ENCODE measurements around the gene LYPD3. TPM values are rescaled to one million over a fixed set of nuclear protein-coding genes. Genes with fewer than 3 reads are reported as not detected.
"Not testable (repeated sequence)": the region's sequence is repeated elsewhere in the genome, so short reads cannot be mapped to it uniquely, and the experiment has no call there.

LYPD3 gene
- total and polyA plus RNA-seq, 4 donors, result 0.20 to 2.1 (median 1.2) TPM

- Histone ChIP-seq H3K9me3 (ENCODE audit: control insufficient read depth, insufficient read depth, low read length) (no peaks in the 10 kb centered on the region), H3K4me3 (ENCODE audit: low read depth, low read length) (no peak overlapping the region), H3K36me3 (ENCODE audit: control insufficient read depth, insufficient read depth, low read length) (no peaks in the 10 kb centered on the region), H3K27me3 (ENCODE audit: control insufficient read depth, insufficient read depth, low read length) (no peaks in the 10 kb centered on the region), H3K4me1 (ENCODE audit: control insufficient read depth, insufficient read depth, low read length) (no peaks in the 10 kb centered on the region), H3K27ac (ENCODE audit: low read depth, low read length) (no peak overlapping the region)
- WGBS (ENCODE audit: insufficient coverage), result 98% methylated on average over 6 of the region's 14 CpGs
- DNase-seq (ENCODE audit: low read depth in 4 of 6, low spot score in 6 of 6), result no peak
These were observed 26.2 kb downstream of the LYPD3 start for GRCh38 chr19:43439032-43439708.

GRCh38 chr19:43438291-43439031 lies 26.9 kb downstream of the LYPD3 start:
- Histone ChIP-seq H3K27me3 (ENCODE audit: control insufficient read depth, insufficient read depth, low read length) (no peaks in the 10 kb centered on the region), H3K36me3 (ENCODE audit: control insufficient read depth, insufficient read depth, low read length) (no peaks in the 10 kb centered on the region), H3K4me3 (ENCODE audit: low read depth, low read length) (no peak overlapping the region), H3K4me1 (ENCODE audit: control insufficient read depth, insufficient read depth, low read length) (no peaks in the 10 kb centered on the region), H3K9me3 (ENCODE audit: control insufficient read depth, insufficient read depth, low read length) (no peaks in the 10 kb centered on the region), H3K27ac (ENCODE audit: low read depth, low read length) (no peak overlapping the region)
- DNase-seq (ENCODE audit: low read depth in 4 of 6, low spot score in 6 of 6), result peak in 1 of 6 donors; percentile 70
- WGBS (ENCODE audit: insufficient coverage), result 69% methylated on average over 6 of the region's 9 CpGs

GRCh38 chr19:43437712-43438111 lies 27.7 kb downstream of the LYPD3 start:
- Histone ChIP-seq H3K27me3 (ENCODE audit: control insufficient read depth, insufficient read depth, low read length) (no peaks in the 10 kb centered on the region), H3K9me3 (ENCODE audit: control insufficient read depth, insufficient read depth, low read length) (no peaks in the 10 kb centered on the region), H3K27ac (ENCODE audit: low read depth, low read length) (no peak overlapping the region), H3K4me1 (ENCODE audit: control insufficient read depth, insufficient read depth, low read length) (no peaks in the 10 kb centered on the region), H3K36me3 (ENCODE audit: control insufficient read depth, insufficient read depth, low read length) (no peaks in the 10 kb centered on the region), H3K4me3 (ENCODE audit: low read depth, low read length) (no peak overlapping the region)
- whole genome bisulfite sequencing (ENCODE audit: insufficient coverage), result 93% methylated on average over 6 of the region's 6 CpGs
- DNase-seq (ENCODE audit: low read depth in 4 of 6, low spot score in 6 of 6), result no peak

- not testable (repeated sequence) for H3K36me3 ChIP-seq (ENCODE audit: control insufficient read depth, insufficient read depth, low read length); DNase-seq (ENCODE audit: low read depth in 4 of 6, low spot score in 6 of 6); H3K4me3 ChIP-seq (ENCODE audit: low read depth, low read length); H3K4me1 ChIP-seq (ENCODE audit: control insufficient read depth, insufficient read depth, low read length); H3K9me3 ChIP-seq (ENCODE audit: control insufficient read depth, insufficient read depth, low read length); H3K27me3 ChIP-seq (ENCODE audit: control insufficient read depth, insufficient read depth, low read length); H3K27ac ChIP-seq (ENCODE audit: low read depth, low read length)
- WGBS (ENCODE audit: insufficient coverage), result no CpG with 5 or more reads among the region's 11 CpGs
These were observed 28.1 kb downstream of the LYPD3 start for GRCh38 chr19:43437284-43437683.

- no peak for DNase-seq (ENCODE audit: low read depth in 4 of 6, low spot score in 6 of 6)
- Histone ChIP-seq H3K27ac (ENCODE audit: low read depth, low read length) (no peak overlapping the region), H3K27me3 (ENCODE audit: control insufficient read depth, insufficient read depth, low read length) (no peaks in the 10 kb centered on the region), H3K36me3 (ENCODE audit: control insufficient read depth, insufficient read depth, low read length) (no peaks in the 10 kb centered on the region), H3K4me1 (ENCODE audit: control insufficient read depth, insufficient read depth, low read length) (no peaks in the 10 kb centered on the region), H3K9me3 (ENCODE audit: control insufficient read depth, insufficient read depth, low read length) (no peaks in the 10 kb centered on the region), H3K4me3 (ENCODE audit: low read depth, low read length) (no peak overlapping the region)
- WGBS (ENCODE audit: insufficient coverage), result 92% methylated on average over 3 of the region's 3 CpGs
These were observed 29.6 kb downstream of the LYPD3 start for GRCh38 chr19:43435775-43436174.

- no peak for DNase-seq (ENCODE audit: low read depth in 4 of 6, low spot score in 6 of 6)
These were observed 31.7 kb downstream of the LYPD3 start for GRCh38 chr19:43433689-43434088.

GRCh38 chr19:43433358-43433673 lies 32.1 kb downstream of the LYPD3 start:
- Histone ChIP-seq H3K4me3 (ENCODE audit: low read depth, low read length) (no peak overlapping the region), H3K27me3 (ENCODE audit: control insufficient read depth, insufficient read depth, low read length) (no peaks in the 10 kb centered on the region), H3K36me3 (ENCODE audit: control insufficient read depth, insufficient read depth, low read length) (no peaks in the 10 kb centered on the region), H3K9me3 (ENCODE audit: control insufficient read depth, insufficient read depth, low read length) (no peaks in the 10 kb centered on the region), H3K27ac (ENCODE audit: low read depth, low read length) (no peak overlapping the region), H3K4me1 (ENCODE audit: control insufficient read depth, insufficient read depth, low read length) (no peaks in the 10 kb centered on the region)
- WGBS (ENCODE audit: insufficient coverage), result 100% methylated on average over 1 of the region's 2 CpGs
- DNase-seq (ENCODE audit: low read depth in 4 of 6, low spot score in 6 of 6), result no peak

More at GRCh38 chr19:43433689-43434088, 31.7 kb downstream of the LYPD3 start:
- H3K4me3 ChIP-seq (ENCODE audit: low read depth, low read length), result no peak overlapping the region
- no peaks in the 10 kb centered on the region for H3K4me1 ChIP-seq (ENCODE audit: control insufficient read depth, insufficient read depth, low read length)
- no peak overlapping the region for H3K27ac ChIP-seq (ENCODE audit: low read depth, low read length)
- no peaks in the 10 kb centered on the region for H3K9me3 ChIP-seq (ENCODE audit: control insufficient read depth, insufficient read depth, low read length)
- no peaks in the 10 kb centered on the region for H3K36me3 ChIP-seq (ENCODE audit: control insufficient read depth, insufficient read depth, low read length)
- H3K27me3 ChIP-seq (ENCODE audit: control insufficient read depth, insufficient read depth, low read length), result no peaks in the 10 kb centered on the region
- 67% methylated on average over 3 of the region's 6 CpGs for WGBS (ENCODE audit: insufficient coverage)

GRCh38 chr19:43430976-43431375 lies 34.4 kb downstream of the LYPD3 start:
- Histone ChIP-seq H3K4me3 (ENCODE audit: low read depth, low read length) (no peak overlapping the region), H3K4me1 (ENCODE audit: control insufficient read depth, insufficient read depth, low read length) (no peaks in the 10 kb centered on the region), H3K27ac (ENCODE audit: low read depth, low read length) (no peak overlapping the region), H3K27me3 (ENCODE audit: control insufficient read depth, insufficient read depth, low read length) (no peaks in the 10 kb centered on the region), H3K36me3 (ENCODE audit: control insufficient read depth, insufficient read depth, low read length) (no peaks in the 10 kb centered on the region), H3K9me3 (ENCODE audit: control insufficient read depth, insufficient read depth, low read length) (no peaks in the 10 kb centered on the region)
- WGBS (ENCODE audit: insufficient coverage), result 83% methylated on average over 8 of the region's 9 CpGs
- no peak for DNase-seq (ENCODE audit: low read depth in 4 of 6, low spot score in 6 of 6)

- H3K4me3 ChIP-seq (ENCODE audit: low read depth, low read length), result no peak overlapping the region
These were observed 35.2 kb downstream of the LYPD3 start for GRCh38 chr19:43430142-43430710.

GRCh38 chr19:43429395-43429794 lies 36.0 kb downstream of the LYPD3 start:
- 61% methylated on average over 3 of the region's 7 CpGs for WGBS (ENCODE audit: insufficient coverage)
- H3K9me3 ChIP-seq (ENCODE audit: control insufficient read depth, insufficient read depth, low read length), result no peaks in the 10 kb centered on the region

More at GRCh38 chr19:43430142-43430710, 35.2 kb downstream of the LYPD3 start:
- Histone ChIP-seq H3K36me3 (ENCODE audit: control insufficient read depth, insufficient read depth, low read length) (no peaks in the 10 kb centered on the region), H3K9me3 (ENCODE audit: control insufficient read depth, insufficient read depth, low read length) (no peaks in the 10 kb centered on the region), H3K27ac (ENCODE audit: low read depth, low read length) (no peak overlapping the region), H3K27me3 (ENCODE audit: control insufficient read depth, insufficient read depth, low read length) (no peaks in the 10 kb centered on the region), H3K4me1 (ENCODE audit: control insufficient read depth, insufficient read depth, low read length) (no peaks in the 10 kb centered on the region)
- WGBS (ENCODE audit: insufficient coverage), result 42% methylated on average over 4 of the region's 6 CpGs
- no peak for DNase-seq (ENCODE audit: low read depth in 4 of 6, low spot score in 6 of 6)

More at GRCh38 chr19:43429395-43429794, 36.0 kb downstream of the LYPD3 start:
- no peaks in the 10 kb centered on the region for H3K27me3 ChIP-seq (ENCODE audit: control insufficient read depth, insufficient read depth, low read length)
- H3K27ac ChIP-seq (ENCODE audit: low read depth, low read length), result no peak overlapping the region
- no peaks in the 10 kb centered on the region for H3K36me3 ChIP-seq (ENCODE audit: control insufficient read depth, insufficient read depth, low read length)
- DNase-seq (ENCODE audit: low read depth in 4 of 6, low spot score in 6 of 6), result no peak
- H3K4me1 ChIP-seq (ENCODE audit: control insufficient read depth, insufficient read depth, low read length), result no peaks in the 10 kb centered on the region
- no peak overlapping the region for H3K4me3 ChIP-seq (ENCODE audit: low read depth, low read length)
